Measurements from ENCODE around the gene RAB13.

Gene RAB13

GRCh38 chr1:153957744-153958110 lies 28.4 kb downstream of the RAB13 start:
- peak in 1 of 56 donors; percentile 44 for DNase-seq

GRCh38 chr1:153956997-153957715 lies 29.0 kb downstream of the RAB13 start:
- no peak for DNase-seq

GRCh38 chr1:153954826-153955225 lies 31.3 kb downstream of the RAB13 start:
- no peak for DNase-seq

- no peak for DNase-seq
Observed at GRCh38 chr1:153953859-153954365, 32.2 kb downstream of the RAB13 start.

GRCh38 chr1:153951801-153952200 lies 34.3 kb downstream of the RAB13 start:
- DNase-seq, result no peak

GRCh38 chr1:153951183-153951582 lies 35.0 kb downstream of the RAB13 start:
- DNase-seq, result no peak

- DNase-seq, result peak in 53 of 56 donors; percentile 26 to 82 (median 61)
Observed at GRCh38 chr1:153946622-153947241, 39.4 kb downstream of the RAB13 start, which contains the start of gene DENND4B. TSS of gene DENND4B (minus strand) at chr1:153946718. CDS start at chr1:153944374, 2,344 bp downstream.

- DNase-seq, result peak in 52 of 56 donors; percentile 25 to 83 (median 62)
Observed at GRCh38 chr1:153945795-153946621, 40.1 kb downstream of the RAB13 start.

- peak in 14 of 56 donors; percentile 11 to 36 (median 21) for DNase-seq
Observed at GRCh38 chr1:153945131-153945794, 40.9 kb downstream of the RAB13 start.

- DNase-seq, result no peak
Observed at GRCh38 chr1:153944827-153945117, 41.4 kb downstream of the RAB13 start.

- no peak for DNase-seq
Observed at GRCh38 chr1:153944005-153944826, 41.9 kb downstream of the RAB13 start.

- DNase-seq, result no peak
Observed at GRCh38 chr1:153942766-153943549, 43.2 kb downstream of the RAB13 start.

GRCh38 chr1:153941826-153942725 lies 44.1 kb downstream of the RAB13 start:
- no peak for DNase-seq

GRCh38 chr1:153940756-153941155 lies 45.4 kb downstream of the RAB13 start:
- DNase-seq, result no peak

- no peak for DNase-seq
Observed at GRCh38 chr1:153939476-153939875, 46.7 kb downstream of the RAB13 start.

GRCh38 chr1:153938996-153939395 lies 47.1 kb downstream of the RAB13 start:
- DNase-seq, result no peak

GRCh38 chr1:153937331-153937730 lies 48.8 kb downstream of the RAB13 start:
- DNase-seq, result no peak

GRCh38 chr1:153936011-153936802 lies 49.9 kb downstream of the RAB13 start:
- no peak for DNase-seq

Data from amygdala (tissue), 56 donors.